ENCODE measurements around the gene TRABD2B. TPM values are rescaled to one million over a fixed set of nuclear protein-coding genes. Genes with fewer than 3 reads are reported as not detected.

TRABD2B gene
- total and polyA plus RNA-seq, 2 experiments from 2014 or later, result 1.00 to 2.3 TPM

- Histone ChIP-seq H3K27ac (no peak overlapping the region), H3K36me3 (replicated peaks; ENCODE audit: insufficient read depth, low read depth) (no peaks in the 10 kb centered on the region), H3K4me3 (no peak overlapping the region), H3K4me1 (ENCODE audit: insufficient read depth) (peaks cover 12% of the 10 kb centered on the region), H3K9me2 (replicated peaks; ENCODE audit: insufficient read depth) (no peaks in the 10 kb centered on the region), H3K4me2 (no peak overlapping the region), H4K20me1 (ENCODE audit: insufficient read depth, poor library complexity, severe bottlenecking) (no peaks in the 10 kb centered on the region), H2AFZ (no peak overlapping the region), H3K27me3 (no peaks in the 10 kb centered on the region), H3K9me3 (ENCODE audit: low read depth) (no peaks in the 10 kb centered on the region), H3K79me2 (no peaks in the 10 kb centered on the region)
- 90% methylated on average over 11 of the region's 11 CpGs for whole genome bisulfite sequencing (ENCODE audit: low lambda C conversion rate, missing lambda C conversion rate)
- no peak for TF ChIP-seq EZH2phosphoT487 (IDR thresholded peaks at IDR 0.05; ENCODE audit: low read depth, severe bottlenecking, unreplicated experiment)
- DNase-seq (ENCODE audit: low spot score), result no peak
Observed at GRCh38 chr1:47772281-47772680, 224.9 kb downstream of the TRABD2B start.

- H3K9me3 ChIP-seq (ENCODE audit: low read depth), result no peaks in the 10 kb centered on the region
- no peak overlapping the region for H2AFZ ChIP-seq
- H3K4me1 ChIP-seq (ENCODE audit: insufficient read depth), result peaks cover 12% of the 10 kb centered on the region
- H3K27ac ChIP-seq, result no peak overlapping the region
- no peaks in the 10 kb centered on the region for H3K79me2 ChIP-seq
- TF ChIP-seq EZH2phosphoT487 (IDR thresholded peaks at IDR 0.05; ENCODE audit: low read depth, severe bottlenecking, unreplicated experiment), result no peak
- TF ChIP-seq EZH2 (IDR thresholded peaks at IDR 0.05; ENCODE audit: borderline replicate concordance), result no peak
- TF ChIP-seq CTCF (IDR thresholded peaks at IDR 0.05; ENCODE audit: poor library complexity), result no peak
- H3K27me3 ChIP-seq, result no peaks in the 10 kb centered on the region
- DNase-seq (ENCODE audit: low spot score), result no peak
- H3K36me3 ChIP-seq (replicated peaks; ENCODE audit: insufficient read depth, low read depth), result no peaks in the 10 kb centered on the region
- H4K20me1 ChIP-seq (ENCODE audit: insufficient read depth, poor library complexity, severe bottlenecking), result no peaks in the 10 kb centered on the region
- no peaks in the 10 kb centered on the region for H3K9me2 ChIP-seq (replicated peaks; ENCODE audit: insufficient read depth)
- WGBS (ENCODE audit: low lambda C conversion rate, missing lambda C conversion rate), result 62% methylated on average over 13 of the region's 13 CpGs
- H3K4me2 ChIP-seq, result no peak overlapping the region
- no peak overlapping the region for H3K4me3 ChIP-seq
Observed at GRCh38 chr1:47771751-47772150, 225.4 kb downstream of the TRABD2B start.

- Histone ChIP-seq H3K9me2 (replicated peaks; ENCODE audit: insufficient read depth) (no peaks in the 10 kb centered on the region), H2AFZ (no peak overlapping the region), H3K79me2 (no peaks in the 10 kb centered on the region), H3K27ac (no peak overlapping the region), H4K20me1 (ENCODE audit: insufficient read depth, poor library complexity, severe bottlenecking) (no peaks in the 10 kb centered on the region), H3K9me3 (ENCODE audit: low read depth) (no peaks in the 10 kb centered on the region), H3K36me3 (replicated peaks; ENCODE audit: insufficient read depth, low read depth) (no peaks in the 10 kb centered on the region), H3K4me3 (no peak overlapping the region), H3K27me3 (no peaks in the 10 kb centered on the region), H3K4me2 (no peak overlapping the region), H3K4me1 (ENCODE audit: insufficient read depth) (peaks cover 12% of the 10 kb centered on the region)
- TF ChIP-seq CTCF (IDR thresholded peaks at IDR 0.05; ENCODE audit: poor library complexity) (no peak), EZH2 (IDR thresholded peaks at IDR 0.05; ENCODE audit: borderline replicate concordance) (no peak), EZH2phosphoT487 (IDR thresholded peaks at IDR 0.05; ENCODE audit: low read depth, severe bottlenecking, unreplicated experiment) (no peak)
- WGBS (ENCODE audit: low lambda C conversion rate, missing lambda C conversion rate), result 94% methylated on average over 4 of the region's 4 CpGs
- DNase-seq (ENCODE audit: low spot score), result no peak
Observed at GRCh38 chr1:47769983-47770382, 227.2 kb downstream of the TRABD2B start.

GRCh38 chr1:47769295-47769694 is 227.9 kb downstream of the TRABD2B start:
- Histone ChIP-seq H2AFZ (no peak overlapping the region), H3K9me3 (ENCODE audit: low read depth) (no peaks in the 10 kb centered on the region), H3K4me2 (peak overlapping the region; percentile 46), H3K4me3 (no peak overlapping the region), H3K36me3 (replicated peaks; ENCODE audit: insufficient read depth, low read depth) (no peaks in the 10 kb centered on the region), H3K27me3 (no peaks in the 10 kb centered on the region), H4K20me1 (ENCODE audit: insufficient read depth, poor library complexity, severe bottlenecking) (no peaks in the 10 kb centered on the region), H3K9me2 (replicated peaks; ENCODE audit: insufficient read depth) (no peaks in the 10 kb centered on the region), H3K79me2 (no peaks in the 10 kb centered on the region), H3K4me1 (ENCODE audit: insufficient read depth) (peaks cover 12% of the 10 kb centered on the region), H3K27ac (no peak overlapping the region)
- 52% methylated on average over 3 of the region's 3 CpGs for WGBS (ENCODE audit: low lambda C conversion rate, missing lambda C conversion rate)
- no peak for DNase-seq (ENCODE audit: low spot score)
- TF ChIP-seq EZH2 (IDR thresholded peaks at IDR 0.05; ENCODE audit: borderline replicate concordance), result no peak
- TF ChIP-seq CTCF (IDR thresholded peaks at IDR 0.05; ENCODE audit: poor library complexity), result no peak
- no peak for TF ChIP-seq EZH2phosphoT487 (IDR thresholded peaks at IDR 0.05; ENCODE audit: low read depth, severe bottlenecking, unreplicated experiment)

Measured in hepatocyte (in vitro differentiated cells).